Measurements from ENCODE around the gene TUBA8. TPM values are rescaled to one million over a fixed set of nuclear protein-coding genes. Genes with fewer than 3 reads are reported as not detected.
"Not testable (repeated sequence)": the region's sequence is repeated elsewhere in the genome, so short reads cannot be mapped to it uniquely, and the experiment has no call there.

TUBA8 gene
- total and polyA plus RNA-seq, 2 experiments from 2014 or later: 0.32 TPM; not detected in 1

- Histone ChIP-seq H3K9me3 (ENCODE audit: low read depth) (no peaks in the 10 kb centered on the region), H3K27ac (no peak overlapping the region), H4K20me1 (ENCODE audit: insufficient read depth) (no peaks in the 10 kb centered on the region), H3K4me3 (no peak overlapping the region), H3K4me1 (ENCODE audit: insufficient read depth) (no peaks in the 10 kb centered on the region), H3K36me3 (ENCODE audit: low read depth) (no peaks in the 10 kb centered on the region), H3K4me2 (ENCODE audit: unreplicated experiment) (no peak overlapping the region), H3K27me3 (replicated peaks; ENCODE audit: insufficient read depth) (no peaks in the 10 kb centered on the region), H3F3A (ENCODE audit: insufficient read depth) (no peaks in the 10 kb centered on the region), H3K9ac (no peak overlapping the region), H3K9me2 (ENCODE audit: insufficient read depth) (no peaks in the 10 kb centered on the region), H3K79me2 (ENCODE audit: insufficient read depth) (no peaks in the 10 kb centered on the region), H2AFZ (no peak overlapping the region)
- TF ChIP-seq EZH2 (IDR thresholded peaks at IDR 0.05; ENCODE audit: insufficient read depth, poor library complexity, severe bottlenecking) (no peak), EZH2phosphoT487 (IDR thresholded peaks at IDR 0.05; ENCODE audit: insufficient read depth, low read depth) (no peak)
- DNase-seq: no peak
- in situ Hi-C loops (cut with MboI): no loop called here
- WGBS, 2 experiments (ENCODE audit: low coverage in 1 of 2, low lambda C conversion rate in 2 of 2, missing lambda C conversion rate in 2 of 2): 85 to 91% methylated on average over 14 of the region's 14 CpGs
Measured at GRCh38 chr22:18103527-18104269, 6.9 kb upstream of the TUBA8 start.

- Histone ChIP-seq H3K4me3 (no peak overlapping the region), H3K27me3 (replicated peaks; ENCODE audit: insufficient read depth) (no peaks in the 10 kb centered on the region), H3K9ac (no peak overlapping the region), H3K4me1 (ENCODE audit: insufficient read depth) (no peaks in the 10 kb centered on the region), H2AFZ (no peak overlapping the region), H3K9me3 (ENCODE audit: low read depth) (no peaks in the 10 kb centered on the region), H4K20me1 (ENCODE audit: insufficient read depth) (no peaks in the 10 kb centered on the region), H3F3A (ENCODE audit: insufficient read depth) (peaks cover 3% of the 10 kb centered on the region), H3K27ac (no peak overlapping the region), H3K36me3 (ENCODE audit: low read depth) (no peaks in the 10 kb centered on the region), H3K9me2 (ENCODE audit: insufficient read depth) (no peaks in the 10 kb centered on the region), H3K79me2 (ENCODE audit: insufficient read depth) (no peaks in the 10 kb centered on the region), H3K4me2 (ENCODE audit: unreplicated experiment) (no peak overlapping the region)
- no peak for TF ChIP-seq EZH2phosphoT487 (IDR thresholded peaks at IDR 0.05; ENCODE audit: insufficient read depth, low read depth)
- TF ChIP-seq EZH2 (IDR thresholded peaks at IDR 0.05; ENCODE audit: insufficient read depth, poor library complexity, severe bottlenecking): no peak
- in situ Hi-C loops (cut with MboI): no loop called here
- WGBS, 2 experiments (ENCODE audit: low coverage in 1 of 2, low lambda C conversion rate in 2 of 2, missing lambda C conversion rate in 2 of 2): 78% methylated on average over 4 of the region's 4 CpGs
- peak; percentile 72 for DNase-seq
Measured at GRCh38 chr22:18104566-18104965, 6.0 kb upstream of the TUBA8 start.

GRCh38 chr22:18105981-18106380 is 4.6 kb upstream of the TUBA8 start:
- H3K4me3 ChIP-seq; H3F3A ChIP-seq (ENCODE audit: insufficient read depth); DNase-seq; H3K36me3 ChIP-seq (ENCODE audit: low read depth); H3K9me3 ChIP-seq (ENCODE audit: low read depth); H3K27ac ChIP-seq; H2AFZ ChIP-seq; H4K20me1 ChIP-seq (ENCODE audit: insufficient read depth); H3K9ac ChIP-seq; H3K4me2 ChIP-seq (ENCODE audit: unreplicated experiment); H3K79me2 ChIP-seq (ENCODE audit: insufficient read depth); in situ Hi-C loops (cut with MboI); H3K9me2 ChIP-seq (ENCODE audit: insufficient read depth); H3K27me3 ChIP-seq (replicated peaks; ENCODE audit: insufficient read depth); H3K4me1 ChIP-seq (ENCODE audit: insufficient read depth): not testable (repeated sequence)
- 93% methylated on average over 7 of the region's 7 CpGs for WGBS, 2 experiments (ENCODE audit: low coverage in 1 of 2, low lambda C conversion rate in 2 of 2, missing lambda C conversion rate in 2 of 2)

GRCh38 chr22:18106550-18107341 is 3.9 kb upstream of the TUBA8 start:
- WGBS, 2 experiments (ENCODE audit: low coverage in 1 of 2, low lambda C conversion rate in 2 of 2, missing lambda C conversion rate in 2 of 2): 89 to 97% methylated on average over 4 of the region's 4 CpGs
- in situ Hi-C loops (cut with MboI); H2AFZ ChIP-seq; H3K9me2 ChIP-seq (ENCODE audit: insufficient read depth); H3K9ac ChIP-seq; H3K79me2 ChIP-seq (ENCODE audit: insufficient read depth); H3K27me3 ChIP-seq (replicated peaks; ENCODE audit: insufficient read depth); H4K20me1 ChIP-seq (ENCODE audit: insufficient read depth); DNase-seq; H3F3A ChIP-seq (ENCODE audit: insufficient read depth); H3K4me1 ChIP-seq (ENCODE audit: insufficient read depth); H3K27ac ChIP-seq; H3K4me3 ChIP-seq; H3K36me3 ChIP-seq (ENCODE audit: low read depth); H3K9me3 ChIP-seq (ENCODE audit: low read depth); H3K4me2 ChIP-seq (ENCODE audit: unreplicated experiment): not testable (repeated sequence)

Data from GM23248 (cell line).